GM12878 (cell line): ENCODE results near the gene MIPOL1. TPM values are rescaled to one million over a fixed set of nuclear protein-coding genes. Genes with fewer than 3 reads are reported as not detected.

Source experiments
- ATAC-seq: fragments of 200-7000 bp; cut with Tn5 transposase; 3 replicates; pipeline ENCODE4 v1.9.1; 2020; ENCODE audit warnings: mild to moderate bottlenecking, moderate library complexity
- BruUV-seq: library from RNA; stranded (reverse); fragments of 400-500 nt; replicated peaks from 2 replicates; lab custom pipeline; 2021; lab: Mats Ljungman, UMichigan
- CTCF ChIA-PET: fragments of 300-600 bp; sonication (Branson Sonifier 250); formaldehyde crosslinking; extraction: SDS; loops from one replicate; lab custom pipeline; 2021; ENCODE audit warnings: inconsistent platforms; lab: Yijun Ruan, JAX
- POLR2A ChIA-PET: fragments of 350-600 bp; formaldehyde crosslinking; extraction: SDS; loops from one replicate; lab custom pipeline; 2021; ENCODE audit warnings: inconsistent platforms; lab: Charles Lee
- RAD21 ChIA-PET: fragments of 300-600 bp; sonication (Branson Sonifier 250); formaldehyde crosslinking; loops from one replicate; lab custom pipeline; 2023; ENCODE audit warnings: antibody characterized with exemption; ENCODE audit not compliant: unreplicated experiment; lab: Charles Lee
- SMC1A ChIA-PET: fragments of 300-600 bp; sonication (Branson Sonifier 250); formaldehyde crosslinking; loops from one replicate; lab custom pipeline; 2023; ENCODE audit not compliant: unreplicated experiment, uncharacterized antibody; lab: Charles Lee
- DNase-seq: peaks from one replicate; pipeline ENCODE4 v3.0.0-alpha.2; 2011; ENCODE audit warnings: low read depth, low spot score
- FAIRE-seq: peaks from 3 replicates; lab custom pipeline; 2011; peaks lifted over from hg19 to GRCh38; lab: Jason Lieb, UNC
- H2AFZ ChIP-seq: 2 replicates; pipeline ENCODE4 v1.6.0; 2011; ENCODE audit warnings: low read depth, low read length, control low read depth; ENCODE audit not compliant: control insufficient read depth
- H3K27ac ChIP-seq: 2 replicates; pipeline ENCODE4 v1.5.1; 2011; ENCODE audit warnings: control low read depth; ENCODE audit not compliant: control insufficient read depth, insufficient read depth
- H3K27me3 ChIP-seq, 2 experiments: replicated peaks in 1 of 2; 2 replicates each; pipeline versions ENCODE4 v1.6.0 to v1.6.1; 2011; ENCODE audit warnings: low read length in 1 of 2; ENCODE audit not compliant: control insufficient read depth in 2 of 2, insufficient read depth in 2 of 2
- H3K36me3 ChIP-seq, 2 experiments: 2 replicates each; pipeline ENCODE4 v1.5.1; 2011; ENCODE audit warnings: low read length in 1 of 2; ENCODE audit not compliant: control insufficient read depth in 2 of 2, insufficient read depth in 2 of 2
- H3K4me1 ChIP-seq: 2 replicates; pipeline ENCODE4 v1.6.1; 2011; ENCODE audit warnings: mild to moderate bottlenecking, low read length, moderate library complexity, mixed read lengths; ENCODE audit not compliant: control insufficient read depth, insufficient read depth
- H3K4me2 ChIP-seq: 2 replicates; pipeline ENCODE4 v1.6.0; 2011; ENCODE audit warnings: control low read depth; ENCODE audit not compliant: control insufficient read depth, insufficient read depth
- H3K4me3 ChIP-seq: fragments of 200-600 bp; sonication (generic); 2 replicates; pipeline ENCODE4 v1.5.1; 2016
- H3K79me2 ChIP-seq: 2 replicates; pipeline ENCODE4 v1.6.0; 2011; ENCODE audit warnings: low read length; ENCODE audit not compliant: control insufficient read depth, insufficient read depth
- H3K9ac ChIP-seq: 2 replicates; pipeline ENCODE4 v1.8.0; 2011; ENCODE audit warnings: low read length, control low read depth, mixed read lengths; ENCODE audit not compliant: control insufficient read depth, insufficient read depth
- H3K9me3 ChIP-seq: replicated peaks from 3 replicates; pipeline ENCODE4 v1.5.1; 2011; ENCODE audit warnings: mild to moderate bottlenecking, low read length; ENCODE audit not compliant: control insufficient read depth, insufficient read depth
- H4K20me1 ChIP-seq: 2 replicates; pipeline ENCODE4 v1.6.0; 2011; ENCODE audit not compliant: control insufficient read depth, insufficient read depth
- BCL11A ChIP-seq: IDR thresholded peaks from 2 replicates; pipeline ENCODE4 v1.6.1; 2011; ENCODE audit warnings: low read depth, low read length
- CHD4 ChIP-seq: fragments of 200-600 bp; sonication (generic); IDR thresholded peaks from 2 replicates; pipeline ENCODE4 v1.6.1; 2016; ENCODE audit warnings: mild to moderate bottlenecking
- CTCF ChIP-seq, 3 experiments: IDR thresholded peaks in 2 of 3; conservative IDR thresholded peaks in 1 of 3; 2 replicates each; pipeline ENCODE4 v1.5.1; 2011; ENCODE audit warnings: low read depth in 3 of 3, low read length in 3 of 3, mild to moderate bottlenecking in 3 of 3, control low read depth in 2 of 3, moderate library complexity in 2 of 3, inconsistent platforms in 1 of 3, mixed read lengths in 1 of 3; ENCODE audit not compliant: control insufficient read depth in 2 of 3, insufficient read depth in 1 of 3; ENCODE audit errors: extremely low read depth in 1 of 3
- EED ChIP-seq: sonication (generic); IDR thresholded peaks from 2 replicates; pipeline ENCODE4 v1.6.1; 2016; ENCODE audit warnings: antibody characterized with exemption, low read depth
- EGR1 ChIP-seq, 2 experiments: IDR thresholded peaks; 1 replicate in 1 of 2; 2 replicates in 1 of 2; pipeline ENCODE4 v1.6.1; 2011 to 2012; ENCODE audit warnings: low read depth in 2 of 2, low read length in 2 of 2, borderline replicate concordance in 1 of 2, mild to moderate bottlenecking in 1 of 2, moderate library complexity in 1 of 2
- EZH2 ChIP-seq: IDR thresholded peaks from 2 replicates; pipeline ENCODE4 v1.6.1; 2012; ENCODE audit warnings: low read depth, mild to moderate bottlenecking, control low read depth, inconsistent platforms, low read length, borderline replicate concordance; ENCODE audit not compliant: control insufficient read depth
- HCFC1 ChIP-seq: fragments of 150-350 bp; IDR thresholded peaks from 2 replicates; pipeline ENCODE4 v1.6.1; 2014; ENCODE audit warnings: low read length
- NFYB ChIP-seq: IDR thresholded peaks from 2 replicates; pipeline ENCODE4 v1.6.1; 2011; ENCODE audit warnings: low read depth, mild to moderate bottlenecking, low read length, improper control_type of control experiment, moderate library complexity; ENCODE audit not compliant: insufficient read depth
- RUNX3 ChIP-seq: IDR thresholded peaks from 2 replicates; pipeline ENCODE4 v1.6.1; 2012; ENCODE audit warnings: low read length, inconsistent platforms
- SPI1 ChIP-seq: IDR thresholded peaks from 2 replicates; pipeline ENCODE4 v1.6.1; 2011; ENCODE audit warnings: low read depth, mild to moderate bottlenecking, low read length, moderate library complexity, borderline replicate concordance; ENCODE audit not compliant: insufficient read depth
- SUZ12 ChIP-seq: fragments of 200-600 bp; sonication (generic); IDR thresholded peaks from one replicate; pipeline ENCODE4 v1.6.1; 2018; ENCODE audit warnings: antibody characterized with exemption, mild to moderate bottlenecking; ENCODE audit not compliant: unreplicated experiment
- WRNIP1 ChIP-seq: IDR thresholded peaks from 2 replicates; pipeline ENCODE4 v1.6.1; 2011; ENCODE audit warnings: low read depth, low read length, improper control_type of control experiment, borderline replicate concordance
- WGBS: methylation state at CpG from one replicate; pipeline ENCODE4 v1.1.6; 2016; ENCODE audit warnings: low lambda C conversion rate; ENCODE audit not compliant: insufficient replicate concordance, insufficient coverage; ENCODE audit errors: missing lambda C conversion rate; 5-methylcytosine and 5-hydroxymethylcytosine counted together
- in situ Hi-C: fragments of 300-500 bp; cut with MboI; formaldehyde crosslinking; loops from 9 replicates; pipeline ENCODE4 v1.14.3; 2018; ENCODE audit warnings: mixed read lengths
- intact Hi-C: fragments of 100-400 bp; cut with micrococcal nuclease; formaldehyde crosslinking; loops from one replicate; pipeline ENCODE4 v1.14.2; 2022; ENCODE audit not compliant: unreplicated experiment
- polyA plus RNA-seq, 11 experiments: library from polyadenylated mRNA; depleted of rRNA in 4 of 11; unstranded in 6 of 11; stranded (reverse) in 5 of 11; fragments of >200 nt; fragmentation: Nextera tagmentation in 4 of 11; fragmentation: Illumina TruSeq in 1 of 11; extraction: Ambion mirVana in 4 of 11; extraction: Trizol in 1 of 11; gene quantifications; 1 replicate in 1 of 11; 2 replicates in 10 of 11; pipeline versions ENCODE4 v1.2.1 to v1.2.3, GENCODE V29; 2011 to 2016; ENCODE audit warnings: inconsistent platforms in 2 of 11, missing spikeins in 2 of 11, low read depth in 1 of 11
- total RNA-seq, 4 experiments: library from RNA; depleted of rRNA in 3 of 4; stranded (reverse); fragments of >200 nt in 3 of 4; fragmentation: Illumina TruSeq in 1 of 4; extraction: Trizol in 1 of 4; gene quantifications; 2 replicates each; pipeline versions ENCODE4 v1.2.1 to v1.2.3, GENCODE V29; 2013 to 2021
- TF ChIP-seq, protein P1 (sequence below): IDR thresholded peaks from 2 replicates; pipeline ENCODE4 v1.6.1; 2012; ENCODE audit warnings: improper control_type of control experiment, low read depth, low read length; ENCODE audit not compliant: insufficient replicate concordance
- TF ChIP-seq, protein P2 (sequence below): fragments of 450-650 bp; IDR thresholded peaks from 2 replicates; pipeline ENCODE4 v1.6.1; 2017; ENCODE audit warnings: mild to moderate bottlenecking, low read depth, inconsistent platforms; ENCODE audit not compliant: poor library complexity, severe bottlenecking

MIPOL1 gene
- total and polyA plus RNA-seq, 10 of the 15 experiments (the other 5 are each of a cell fraction or from before 2014, with no cell fraction given) = 0.06 TPM; not detected in 9

DNA sequence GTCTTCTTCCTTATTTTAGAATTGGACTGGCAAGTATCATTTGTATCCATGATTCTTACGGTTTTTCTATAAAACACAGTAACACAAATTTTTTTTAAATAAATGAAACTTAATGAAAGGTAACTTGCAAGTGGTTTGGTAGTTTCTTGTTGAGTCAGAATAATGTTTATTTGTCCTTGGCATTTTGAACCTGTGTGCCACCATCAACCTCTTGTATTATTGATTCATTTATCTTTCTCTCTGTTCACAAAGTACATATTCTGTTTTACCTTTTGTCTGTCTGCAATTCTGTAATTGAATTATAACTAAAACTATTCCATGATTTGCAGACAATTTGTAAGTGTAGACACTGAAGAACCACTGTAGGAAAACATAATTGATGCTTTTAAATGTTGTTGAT lies 54.7 kb downstream of the MIPOL1 start (continued):
- TF ChIP-seq SPI1 = no peak
- TF ChIP-seq, protein P1, sequence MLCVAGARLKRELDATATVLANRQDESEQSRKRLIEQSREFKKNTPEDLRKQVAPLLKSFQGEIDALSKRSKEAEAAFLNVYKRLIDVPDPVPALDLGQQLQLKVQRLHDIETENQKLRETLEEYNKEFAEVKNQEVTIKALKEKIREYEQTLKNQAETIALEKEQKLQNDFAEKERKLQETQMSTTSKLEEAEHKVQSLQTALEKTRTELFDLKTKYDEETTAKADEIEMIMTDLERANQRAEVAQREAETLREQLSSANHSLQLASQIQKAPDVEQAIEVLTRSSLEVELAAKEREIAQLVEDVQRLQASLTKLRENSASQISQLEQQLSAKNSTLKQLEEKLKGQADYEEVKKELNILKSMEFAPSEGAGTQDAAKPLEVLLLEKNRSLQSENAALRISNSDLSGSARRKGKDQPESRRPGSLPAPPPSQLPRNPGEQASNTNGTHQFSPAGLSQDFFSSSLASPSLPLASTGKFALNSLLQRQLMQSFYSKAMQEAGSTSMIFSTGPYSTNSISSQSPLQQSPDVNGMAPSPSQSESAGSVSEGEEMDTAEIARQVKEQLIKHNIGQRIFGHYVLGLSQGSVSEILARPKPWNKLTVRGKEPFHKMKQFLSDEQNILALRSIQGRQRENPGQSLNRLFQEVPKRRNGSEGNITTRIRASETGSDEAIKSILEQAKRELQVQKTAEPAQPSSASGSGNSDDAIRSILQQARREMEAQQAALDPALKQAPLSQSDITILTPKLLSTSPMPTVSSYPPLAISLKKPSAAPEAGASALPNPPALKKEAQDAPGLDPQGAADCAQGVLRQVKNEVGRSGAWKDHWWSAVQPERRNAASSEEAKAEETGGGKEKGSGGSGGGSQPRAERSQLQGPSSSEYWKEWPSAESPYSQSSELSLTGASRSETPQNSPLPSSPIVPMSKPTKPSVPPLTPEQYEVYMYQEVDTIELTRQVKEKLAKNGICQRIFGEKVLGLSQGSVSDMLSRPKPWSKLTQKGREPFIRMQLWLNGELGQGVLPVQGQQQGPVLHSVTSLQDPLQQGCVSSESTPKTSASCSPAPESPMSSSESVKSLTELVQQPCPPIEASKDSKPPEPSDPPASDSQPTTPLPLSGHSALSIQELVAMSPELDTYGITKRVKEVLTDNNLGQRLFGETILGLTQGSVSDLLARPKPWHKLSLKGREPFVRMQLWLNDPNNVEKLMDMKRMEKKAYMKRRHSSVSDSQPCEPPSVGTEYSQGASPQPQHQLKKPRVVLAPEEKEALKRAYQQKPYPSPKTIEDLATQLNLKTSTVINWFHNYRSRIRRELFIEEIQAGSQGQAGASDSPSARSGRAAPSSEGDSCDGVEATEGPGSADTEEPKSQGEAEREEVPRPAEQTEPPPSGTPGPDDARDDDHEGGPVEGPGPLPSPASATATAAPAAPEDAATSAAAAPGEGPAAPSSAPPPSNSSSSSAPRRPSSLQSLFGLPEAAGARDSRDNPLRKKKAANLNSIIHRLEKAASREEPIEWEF = no peak
- no peak for TF ChIP-seq CHD4

- CTCF ChIA-PET = interaction anchor here (2.4 kb wide), 1 partner anchor 23 kb away, joined by 10 read pairs; no protein-coding TSS in a partner anchor
- no peaks in the 10 kb centered on the region for H3K4me1 ChIP-seq
- no peak overlapping the region for H2AFZ ChIP-seq
- SMC1A ChIA-PET = no interaction called here
- no peaks in the 10 kb centered on the region for H3K27me3 ChIP-seq
- no peaks in the 10 kb centered on the region for H3K9me3 ChIP-seq
- no peak for ATAC-seq
- RAD21 ChIA-PET = no interaction called here
- H4K20me1 ChIP-seq = no peaks in the 10 kb centered on the region
- H3K27ac ChIP-seq = no peak overlapping the region
- no peaks in the 10 kb centered on the region for H3K36me3 ChIP-seq
- H3K4me3 ChIP-seq = no peak overlapping the region
- no peak overlapping the region for H3K4me2 ChIP-seq
- no peak for DNase-seq
- H3K79me2 ChIP-seq = no peaks in the 10 kb centered on the region
- in situ Hi-C loops = no loop called here
- POLR2A ChIA-PET = no interaction called here
- no TSS peak for BruUV-seq
- intact Hi-C loops = no loop called here
- FAIRE-seq = no peak
- H3K9ac ChIP-seq = no peak overlapping the region
- WGBS = 57% methylated on average over 1 of the region's 1 CpG
- no peak for TF ChIP-seq NFYB
- TF ChIP-seq CTCF (IDR thresholded peaks at IDR 0.05 in 2 of 3, conservative IDR thresholded peaks at IDR 0.05 in 1 of 3; ENCODE audit: control insufficient read depth in 2 of 3, extremely low read depth in 1 of 3, insufficient read depth in 1 of 3, low read depth in 3 of 3, low read length in 3 of 3) = no peak
- no peak for TF ChIP-seq BCL11A
- TF ChIP-seq SUZ12 = no peak
- no peak for TF ChIP-seq WRNIP1
- no peak for TF ChIP-seq EGR1 (IDR thresholded peaks at IDR 0.05; ENCODE audit: borderline replicate concordance in 1 of 2, low read depth in 2 of 2, low read length in 2 of 2)
- no peak for TF ChIP-seq EZH2
- TF ChIP-seq HCFC1 = no peak
- no peak for TF ChIP-seq EED
- no peak for TF ChIP-seq RUNX3
- TF ChIP-seq, protein P2, sequence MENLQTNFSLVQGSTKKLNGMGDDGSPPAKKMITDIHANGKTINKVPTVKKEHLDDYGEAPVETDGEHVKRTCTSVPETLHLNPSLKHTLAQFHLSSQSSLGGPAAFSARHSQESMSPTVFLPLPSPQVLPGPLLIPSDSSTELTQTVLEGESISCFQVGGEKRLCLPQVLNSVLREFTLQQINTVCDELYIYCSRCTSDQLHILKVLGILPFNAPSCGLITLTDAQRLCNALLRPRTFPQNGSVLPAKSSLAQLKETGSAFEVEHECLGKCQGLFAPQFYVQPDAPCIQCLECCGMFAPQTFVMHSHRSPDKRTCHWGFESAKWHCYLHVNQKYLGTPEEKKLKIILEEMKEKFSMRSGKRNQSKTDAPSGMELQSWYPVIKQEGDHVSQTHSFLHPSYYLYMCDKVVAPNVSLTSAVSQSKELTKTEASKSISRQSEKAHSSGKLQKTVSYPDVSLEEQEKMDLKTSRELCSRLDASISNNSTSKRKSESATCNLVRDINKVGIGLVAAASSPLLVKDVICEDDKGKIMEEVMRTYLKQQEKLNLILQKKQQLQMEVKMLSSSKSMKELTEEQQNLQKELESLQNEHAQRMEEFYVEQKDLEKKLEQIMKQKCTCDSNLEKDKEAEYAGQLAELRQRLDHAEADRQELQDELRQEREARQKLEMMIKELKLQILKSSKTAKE = no peak
Observed at GRCh38 chr14:37253905-37254304, 56.2 kb downstream of the MIPOL1 start.
